Measurements from ENCODE around the gene TMEM167B. TPM values are rescaled to one million over a fixed set of nuclear protein-coding genes. Genes with fewer than 3 reads are reported as not detected.

Gene TMEM167B
- 22.6 and 26.0 TPM in 2 replicates for total RNA-seq

GRCh38 chr1:109090196-109091077 is at the start of gene TMEM167B:
TMEM167B (plus strand) TSS chr1:109090764; CDS start chr1:109090873, 109 bp downstream.

GRCh38 chr1:109041621-109042468 is 48.7 kb upstream of the TMEM167B start, which contains the start of gene WDR47:
WDR47 (minus strand) TSS chr1:109042102; CDS start chr1:109023512, 18,590 bp downstream.

GRCh38 chr1:109075531-109076490 is 14.8 kb upstream of the TMEM167B start, which contains the start of gene TAF13:
TAF13 (minus strand) TSS chr1:109076003; CDS start chr1:109075947, 56 bp downstream.

GRCh38 chr1:109113590-109114341 is 23.2 kb downstream of the TMEM167B start, which contains the start of gene ELAPOR1:
ELAPOR1 (plus strand) TSS chr1:109114115; CDS start chr1:109114184, 69 bp downstream.

Other genes starting within 250 kb of the TMEM167B start
- gene AKNAD1, start 233.7 kb upstream of the TMEM167B start, total RNA-seq, result 0.09 and 0.11 TPM in 2 replicates
- gene GPSM2, start 213.8 kb upstream of the TMEM167B start, total RNA-seq, result 7.2 and 7.6 TPM in 2 replicates
- 24.1 and 27.6 TPM in 2 replicates for gene CLCC1, start 127.3 kb upstream of the TMEM167B start, total RNA-seq
- gene WDR47, start 48.7 kb upstream of the TMEM167B start, total RNA-seq, result 16.7 and 18.2 TPM in 2 replicates
- 59.9 and 62.2 TPM in 2 replicates for gene TAF13, start 14.8 kb upstream of the TMEM167B start, total RNA-seq
- gene ELAPOR1, start 23.4 kb downstream of the TMEM167B start, total RNA-seq, result under 0.01 TPM in 2 replicates
- gene SARS1, start 123.2 kb downstream of the TMEM167B start, total RNA-seq, result 147 and 169 TPM in 2 replicates
- 0.43 and 0.65 TPM in 2 replicates for gene CELSR2, start 158.8 kb downstream of the TMEM167B start, total RNA-seq
- gene PSRC1, start 192.4 kb downstream of the TMEM167B start, total RNA-seq, result 1.0 and 1.3 TPM in 2 replicates
- not detected in 2 replicates for gene MYBPHL, start 216.2 kb downstream of the TMEM167B start, total RNA-seq

All from dermis lymphatic vessel endothelial cell (primary cell).